NCI-H2196 treated with DMSO at 0.1 percent for 48 hours (cell line): ENCODE measurements around the gene CEACAM19.
"Not testable (repeated sequence)": the region's sequence is repeated elsewhere in the genome, so short reads cannot be mapped to it uniquely, and the experiment has no call there.

Experiments used
- DNase-seq: peaks from one replicate; lab custom pipeline; 2025; ENCODE audit not compliant: unreplicated experiment; lab: John Stamatoyannopoulos, UW

The CEACAM19 gene

GRCh38 chr19:44698492-44699201 lies 27.4 kb downstream of the CEACAM19 start, which contains the start of gene CEACAM16:
Gene CEACAM16 (plus strand): TSS chr19:44699151. CDS start chr19:44701457, 2,306 bp downstream.
- DNase-seq = no peak

- no peak for DNase-seq
Measured at GRCh38 chr19:44700547-44700946, 29.3 kb downstream of the CEACAM19 start.

- DNase-seq = no peak
Measured at GRCh38 chr19:44701228-44701627, 29.9 kb downstream of the CEACAM19 start.

GRCh38 chr19:44702551-44703176 lies 31.4 kb downstream of the CEACAM19 start:
- no peak for DNase-seq

GRCh38 chr19:44703336-44704078 lies 32.2 kb downstream of the CEACAM19 start:
- no peak for DNase-seq

GRCh38 chr19:44704982-44705381 lies 33.7 kb downstream of the CEACAM19 start:
- DNase-seq = no peak

GRCh38 chr19:44705502-44706010 lies 34.3 kb downstream of the CEACAM19 start:
- DNase-seq = no peak

- no peak for DNase-seq
Measured at GRCh38 chr19:44706506-44707236, 35.4 kb downstream of the CEACAM19 start.

GRCh38 chr19:44707794-44708193 lies 36.5 kb downstream of the CEACAM19 start:
- no peak for DNase-seq

- DNase-seq = no peak
Measured at GRCh38 chr19:44708940-44709339, 37.7 kb downstream of the CEACAM19 start.

- not testable (repeated sequence) for DNase-seq
Measured at GRCh38 chr19:44709434-44710266, 38.4 kb downstream of the CEACAM19 start.

GRCh38 chr19:44710483-44710882 lies 39.2 kb downstream of the CEACAM19 start:
- no peak for DNase-seq

- no peak for DNase-seq
Measured at GRCh38 chr19:44712864-44713515, 41.7 kb downstream of the CEACAM19 start.

GRCh38 chr19:44714597-44715169 lies 43.4 kb downstream of the CEACAM19 start:
- DNase-seq = no peak

GRCh38 chr19:44717603-44718002 lies 46.3 kb downstream of the CEACAM19 start:
- DNase-seq = no peak

GRCh38 chr19:44718441-44719261 lies 47.4 kb downstream of the CEACAM19 start:
- DNase-seq = no peak

- no peak for DNase-seq
Measured at GRCh38 chr19:44719262-44719701, 48.0 kb downstream of the CEACAM19 start.

GRCh38 chr19:44720396-44720795 lies 49.1 kb downstream of the CEACAM19 start:
- DNase-seq = not testable (repeated sequence)
